ENCODE measurements around the gene CTXND2.

GRCh38 chr1:150874455-150875196 is 12.3 kb upstream of the CTXND2 start:
- no peak for TF ChIP-seq CTCF (IDR thresholded peaks at IDR 0.05; ENCODE audit: low read depth, low read length)
- no peak for TF ChIP-seq MYC (IDR thresholded peaks at IDR 0.05; ENCODE audit: low read depth, low read length)

Measured in NB4 (cell line).